GM12878 (cell line): ENCODE data around the gene RWDD4. TPM values are rescaled to one million over a fixed set of nuclear protein-coding genes. Genes with fewer than 3 reads are reported as not detected.

Experiments
- ZBED1 ChIP-seq: IDR thresholded peaks from 2 replicates; pipeline ENCODE4 v1.6.1; 2016; ENCODE audit warnings: borderline replicate concordance
- polyA plus RNA-seq, 11 experiments: library from polyadenylated mRNA; depleted of rRNA in 4 of 11; unstranded in 6 of 11; stranded (reverse) in 5 of 11; fragments of >200 nt; fragmentation: Nextera tagmentation in 4 of 11; fragmentation: Illumina TruSeq in 1 of 11; extraction: Ambion mirVana in 4 of 11; extraction: Trizol in 1 of 11; gene quantifications; 1 replicate in 1 of 11; 2 replicates in 10 of 11; pipeline versions ENCODE4 v1.2.1 to v1.2.3, GENCODE V29; 2011 to 2016; ENCODE audit warnings: inconsistent platforms in 2 of 11, missing spikeins in 2 of 11, low read depth in 1 of 11
- small RNA-seq: library from RNA; depleted of rRNA; stranded (forward); fragments of <200 nt; gene quantifications from one replicate; pipeline ENCODE3, GENCODE V24; 2014
- total RNA-seq, 4 experiments: library from RNA; depleted of rRNA in 3 of 4; stranded (reverse); fragments of >200 nt in 3 of 4; fragmentation: Illumina TruSeq in 1 of 4; extraction: Trizol in 1 of 4; gene quantifications; 2 replicates each; pipeline versions ENCODE4 v1.2.1 to v1.2.3, GENCODE V29; 2013 to 2021
- TF ChIP-seq, protein P1 (sequence below): fragments of 450-650 bp; formaldehyde crosslinking; IDR thresholded peaks from 2 replicates; pipeline ENCODE4 v1.4.0; 2020; ENCODE audit warnings: mild to moderate bottlenecking, moderate library complexity

RWDD4 gene
- total and polyA plus RNA-seq, 10 of the 15 experiments (the other 5 are each of a cell fraction or from before 2014, with no cell fraction given) = 11.2 to 37.8 (median 19.9) TPM

DNA sequence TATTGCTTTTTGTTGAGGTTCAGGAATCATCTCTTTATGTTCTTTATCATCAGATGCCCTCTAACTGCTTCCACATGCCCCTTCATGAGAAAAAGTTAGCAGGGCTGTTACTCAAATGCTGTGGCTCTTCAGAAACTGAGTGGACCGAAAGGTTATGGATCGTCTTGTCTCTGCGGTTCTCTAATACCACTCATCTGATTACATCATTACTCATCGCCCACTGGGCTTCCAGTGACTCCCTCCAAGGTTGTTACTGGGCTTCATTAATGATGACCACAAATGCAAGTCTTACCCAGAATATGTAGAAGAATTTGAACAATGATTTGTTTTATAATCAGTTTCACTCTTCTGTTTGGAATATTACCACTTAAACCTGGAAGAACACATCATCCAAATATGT is 67.7 kb downstream of the RWDD4 start (continued):
- TF ChIP-seq, protein P1, sequence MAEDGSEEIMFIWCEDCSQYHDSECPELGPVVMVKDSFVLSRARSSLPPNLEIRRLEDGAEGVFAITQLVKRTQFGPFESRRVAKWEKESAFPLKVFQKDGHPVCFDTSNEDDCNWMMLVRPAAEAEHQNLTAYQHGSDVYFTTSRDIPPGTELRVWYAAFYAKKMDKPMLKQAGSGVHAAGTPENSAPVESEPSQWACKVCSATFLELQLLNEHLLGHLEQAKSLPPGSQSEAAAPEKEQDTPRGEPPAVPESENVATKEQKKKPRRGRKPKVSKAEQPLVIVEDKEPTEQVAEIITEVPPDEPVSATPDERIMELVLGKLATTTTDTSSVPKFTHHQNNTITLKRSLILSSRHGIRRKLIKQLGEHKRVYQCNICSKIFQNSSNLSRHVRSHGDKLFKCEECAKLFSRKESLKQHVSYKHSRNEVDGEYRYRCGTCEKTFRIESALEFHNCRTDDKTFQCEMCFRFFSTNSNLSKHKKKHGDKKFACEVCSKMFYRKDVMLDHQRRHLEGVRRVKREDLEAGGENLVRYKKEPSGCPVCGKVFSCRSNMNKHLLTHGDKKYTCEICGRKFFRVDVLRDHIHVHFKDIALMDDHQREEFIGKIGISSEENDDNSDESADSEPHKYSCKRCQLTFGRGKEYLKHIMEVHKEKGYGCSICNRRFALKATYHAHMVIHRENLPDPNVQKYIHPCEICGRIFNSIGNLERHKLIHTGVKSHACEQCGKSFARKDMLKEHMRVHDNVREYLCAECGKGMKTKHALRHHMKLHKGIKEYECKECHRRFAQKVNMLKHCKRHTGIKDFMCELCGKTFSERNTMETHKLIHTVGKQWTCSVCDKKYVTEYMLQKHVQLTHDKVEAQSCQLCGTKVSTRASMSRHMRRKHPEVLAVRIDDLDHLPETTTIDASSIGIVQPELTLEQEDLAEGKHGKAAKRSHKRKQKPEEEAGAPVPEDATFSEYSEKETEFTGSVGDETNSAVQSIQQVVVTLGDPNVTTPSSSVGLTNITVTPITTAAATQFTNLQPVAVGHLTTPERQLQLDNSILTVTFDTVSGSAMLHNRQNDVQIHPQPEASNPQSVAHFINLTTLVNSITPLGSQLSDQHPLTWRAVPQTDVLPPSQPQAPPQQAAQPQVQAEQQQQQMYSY (CRISPR knock-in tag) = no peak
- TF ChIP-seq ZBED1 = no peak

Small RNAs within 50 kb of the gene (small RNA-seq; reads per million reads assigned to genes)
- gene RNU6-1053P (not detected), gene RNU6-335P (not detected), gene RNU6-479P (not detected)

Other genes with a start within 250 kb of the RWDD4 start
- 16.0 and 18.5 TPM in 2 replicates for gene CDKN2AIP, start 214.5 kb downstream of the RWDD4 start, total RNA-seq (2014; rRNA removed)
- gene CDKN2AIP, start 214.5 kb downstream of the RWDD4 start, total RNA-seq (2014; rRNA removed; fragmentation: Illumina TruSeq; extraction: Trizol) = 14.1 and 15.3 TPM in 2 replicates
- gene CDKN2AIP, start 214.5 kb downstream of the RWDD4 start, total RNA-seq (2021) = 16.4 and 17.9 TPM in 2 replicates
- gene CDKN2AIP, start 214.5 kb downstream of the RWDD4 start, polyA plus RNA-seq (2011; rRNA removed) = 13.8 and 19.6 TPM in 2 replicates
- gene CDKN2AIP, start 214.5 kb downstream of the RWDD4 start, polyA plus RNA-seq (2014; fragmentation: Illumina TruSeq; extraction: Trizol) = 15.9 and 20.5 TPM in 2 replicates
- gene CDKN2AIP, start 214.5 kb downstream of the RWDD4 start, polyA plus RNA-seq (2014; fragmentation: Nextera tagmentation; extraction: Ambion mirVana) = 1 to 10 TPM; 6.0 to 9.6 TPM
- 13.0 and 17.4 TPM in 2 replicates for gene CDKN2AIP, start 214.5 kb downstream of the RWDD4 start, polyA plus RNA-seq (2014; rRNA removed)
- gene CDKN2AIP, start 214.5 kb downstream of the RWDD4 start, polyA plus RNA-seq (2016; fragmentation: Nextera tagmentation; extraction: Ambion mirVana) = 10 to 100 TPM; 22.0 to 22.7 TPM
- gene ING2, start 154.1 kb downstream of the RWDD4 start, total RNA-seq (2014; rRNA removed) = 5.1 and 8.7 TPM in 2 replicates
- 9.5 and 10.0 TPM in 2 replicates for gene ING2, start 154.1 kb downstream of the RWDD4 start, total RNA-seq (2014; rRNA removed; fragmentation: Illumina TruSeq; extraction: Trizol)
- gene ING2, start 154.1 kb downstream of the RWDD4 start, total RNA-seq (2021) = 7.0 and 7.2 TPM in 2 replicates
- 12.1 and 20.0 TPM in 2 replicates for gene ING2, start 154.1 kb downstream of the RWDD4 start, polyA plus RNA-seq (2011; rRNA removed)
- 16.1 and 19.9 TPM in 2 replicates for gene ING2, start 154.1 kb downstream of the RWDD4 start, polyA plus RNA-seq (2014; fragmentation: Illumina TruSeq; extraction: Trizol)
- 1 to 10 TPM; 3.3 to 6.6 TPM for gene ING2, start 154.1 kb downstream of the RWDD4 start, polyA plus RNA-seq (2014; fragmentation: Nextera tagmentation; extraction: Ambion mirVana)
- 11.7 and 11.9 TPM in 2 replicates for gene ING2, start 154.1 kb downstream of the RWDD4 start, polyA plus RNA-seq (2014; rRNA removed)
- 10 to 100 TPM; 13.6 to 15.4 TPM for gene ING2, start 154.1 kb downstream of the RWDD4 start, polyA plus RNA-seq (2016; fragmentation: Nextera tagmentation; extraction: Ambion mirVana)
- 22.4 and 31.4 TPM in 2 replicates for gene TRAPPC11, start 108 bp upstream of the RWDD4 start, total RNA-seq (2014; rRNA removed)
- gene TRAPPC11, start 108 bp upstream of the RWDD4 start, total RNA-seq (2014; rRNA removed; fragmentation: Illumina TruSeq; extraction: Trizol) = 28.1 and 28.8 TPM in 2 replicates
- gene TRAPPC11, start 108 bp upstream of the RWDD4 start, total RNA-seq (2021) = 24.5 and 26.2 TPM in 2 replicates
- gene TRAPPC11, start 108 bp upstream of the RWDD4 start, polyA plus RNA-seq (2011; rRNA removed) = 40.5 and 59.9 TPM in 2 replicates
- 36.1 and 40.5 TPM in 2 replicates for gene TRAPPC11, start 108 bp upstream of the RWDD4 start, polyA plus RNA-seq (2014; fragmentation: Illumina TruSeq; extraction: Trizol)
- gene TRAPPC11, start 108 bp upstream of the RWDD4 start, polyA plus RNA-seq (2014; fragmentation: Nextera tagmentation; extraction: Ambion mirVana) = 1 to 10 TPM; 7.3 to 10.0 TPM
- gene TRAPPC11, start 108 bp upstream of the RWDD4 start, polyA plus RNA-seq (2014; rRNA removed) = 17.7 and 20.4 TPM in 2 replicates
- gene TRAPPC11, start 108 bp upstream of the RWDD4 start, polyA plus RNA-seq (2016; fragmentation: Nextera tagmentation; extraction: Ambion mirVana) = 10 to 100 TPM; 20.0 to 22.2 TPM
- gene STOX2, start 246.1 kb upstream of the RWDD4 start, total RNA-seq (2014; rRNA removed) = not detected in 2 replicates
- gene STOX2, start 246.1 kb upstream of the RWDD4 start, total RNA-seq (2014; rRNA removed; fragmentation: Illumina TruSeq; extraction: Trizol) = 0.09 TPM in 1 of 2 replicates, not detected in the other
- gene STOX2, start 246.1 kb upstream of the RWDD4 start, total RNA-seq (2021) = 0.21 TPM in 1 of 2 replicates, not detected in the other
- 0.56 and 0.60 TPM in 2 replicates for gene STOX2, start 246.1 kb upstream of the RWDD4 start, polyA plus RNA-seq (2011; rRNA removed)
- not detected in 2 replicates for gene STOX2, start 246.1 kb upstream of the RWDD4 start, polyA plus RNA-seq (2014; fragmentation: Illumina TruSeq; extraction: Trizol)
- gene STOX2, start 246.1 kb upstream of the RWDD4 start, polyA plus RNA-seq (2014; fragmentation: Nextera tagmentation; extraction: Ambion mirVana) = under 1 TPM in 1 of 2 experiments, not detected in 1; 0.05 TPM
- 0.01 TPM in 1 of 2 replicates, not detected in the other for gene STOX2, start 246.1 kb upstream of the RWDD4 start, polyA plus RNA-seq (2014; rRNA removed)
- 1 to 10 TPM in 1 of 2 experiments, under 1 TPM in 1; 0.16 to 1.2 TPM for gene STOX2, start 246.1 kb upstream of the RWDD4 start, polyA plus RNA-seq (2016; fragmentation: Nextera tagmentation; extraction: Ambion mirVana)